IgD-negative memory B cell (primary cell): ENCODE data around the gene C2orf81. TPM values are rescaled to one million over a fixed set of nuclear protein-coding genes. Genes with fewer than 3 reads are reported as not detected.
"Not testable (repeated sequence)": the region's sequence is repeated elsewhere in the genome, so short reads cannot be mapped to it uniquely, and the experiment has no call there.

Experiments
- H3K27ac Mint-ChIP-seq, 3 donors: one replicate each; pipeline ENCODE4 v1.8.0; 2020 to 2022; ENCODE audit warnings: mild to moderate bottlenecking in 3 of 3, mixed read lengths in 3 of 3, moderate library complexity in 1 of 3
- H3K27me3 Mint-ChIP-seq: one replicate; pipeline ENCODE4 v1.8.0; 2021; ENCODE audit warnings: mixed read lengths
- H3K36me3 Mint-ChIP-seq: one replicate; pipeline ENCODE4 v1.8.0; 2020; ENCODE audit warnings: mild to moderate bottlenecking, mixed read lengths
- H3K4me1 Mint-ChIP-seq, 3 donors: one replicate each; pipeline ENCODE4 v1.8.0; 2020 to 2022; ENCODE audit warnings: mixed read lengths in 3 of 3, mild to moderate bottlenecking in 1 of 3
- H3K4me3 Mint-ChIP-seq, 4 donors: one replicate each; pipeline ENCODE4 v1.8.0; 2020 to 2022; ENCODE audit warnings: mild to moderate bottlenecking in 4 of 4, mixed read lengths in 4 of 4, moderate library complexity in 3 of 4
- H3K9me3 Mint-ChIP-seq, 3 donors: one replicate each; pipeline ENCODE4 v1.8.0; 2020 to 2021; ENCODE audit warnings: mixed read lengths in 3 of 3, mild to moderate bottlenecking in 1 of 3
- polyA plus RNA-seq: library from polyadenylated mRNA; unstranded; fragments of 300-500 nt; fragmentation: Illumina TruSeq; gene quantifications from one replicate; pipeline ENCODE4 v1.2.3, GENCODE V29; 2021

Gene C2orf81
- polyA plus RNA-seq, 1 donor from 2014 or later: 5.6 TPM

GRCh38 chr2:74454654-74455511, 33.5 kb upstream of the C2orf81 start, which contains the start of gene INO80B:
INO80B (plus strand) TSS chr2:74455087; CDS start chr2:74455117, 30 bp downstream.
- H3K27ac Mint-ChIP-seq: peak within 1 kb of the TSS; percentile 92 to 99 (median 97)
- H3K4me3 Mint-ChIP-seq: peak within 1 kb of the TSS; percentile 90 to 100 (median 97)
- no peaks in the 10 kb centered on the region for H3K27me3 Mint-ChIP-seq
- H3K4me1 Mint-ChIP-seq: peaks cover 40 to 48% (median 46%) of the 10 kb centered on the region in 3 donors
- H3K9me3 Mint-ChIP-seq: no peaks in the 10 kb centered on the region
- peaks cover 5% of the 10 kb centered on the region for H3K36me3 Mint-ChIP-seq

GRCh38 chr2:74450570-74451190, 29.3 kb upstream of the C2orf81 start:
- no peaks in the 10 kb centered on the region for H3K27me3 Mint-ChIP-seq
- H3K4me3 Mint-ChIP-seq: peak overlapping the region in 2 of 4 donors; percentile 27 to 41
- peaks cover 22 to 25% (median 24%) of the 10 kb centered on the region in 3 donors for H3K4me1 Mint-ChIP-seq
- H3K36me3 Mint-ChIP-seq: peaks cover 5% of the 10 kb centered on the region
- no peak overlapping the region for H3K27ac Mint-ChIP-seq
- H3K9me3 Mint-ChIP-seq: no peaks in the 10 kb centered on the region

GRCh38 chr2:74448771-74449170, 27.4 kb upstream of the C2orf81 start:
- Mint-ChIP-seq H3K36me3 (peaks cover 2% of the 10 kb centered on the region), H3K27me3 (peaks cover 2% of the 10 kb centered on the region), H3K4me1 (peaks cover 11 to 13% (median 11%) of the 10 kb centered on the region in 3 donors), H3K9me3 (peaks cover 0 to 1% (median 0%) of the 10 kb centered on the region in 3 donors), H3K4me3 (no peak overlapping the region), H3K27ac (peak overlapping the region in 1 of 3 donors; percentile 73)

GRCh38 chr2:74447230-74447999, 26.0 kb upstream of the C2orf81 start:
- Mint-ChIP-seq H3K4me1 (peaks cover 3 to 6% (median 3%) of the 10 kb centered on the region in 3 donors), H3K27ac (no peak overlapping the region), H3K36me3 (peaks cover 1% of the 10 kb centered on the region), H3K27me3 (peaks cover 8% of the 10 kb centered on the region), H3K4me3 (no peak overlapping the region), H3K9me3 (peaks cover 0 to 1% (median 0%) of the 10 kb centered on the region in 3 donors)

GRCh38 chr2:74444498-74445318, 23.3 kb upstream of the C2orf81 start:
- Mint-ChIP-seq H3K4me1 (peaks cover 1 to 8% (median 4%) of the 10 kb centered on the region in 3 donors), H3K4me3 (peak overlapping the region in 1 of 4 donors; percentile 10), H3K9me3 (peaks cover 0 to 1% (median 0%) of the 10 kb centered on the region in 3 donors), H3K36me3 (no peaks in the 10 kb centered on the region), H3K27ac (no peak overlapping the region), H3K27me3 (peaks cover 18% of the 10 kb centered on the region)

- peaks cover 18% of the 10 kb centered on the region for H3K27me3 Mint-ChIP-seq
- peaks cover 9 to 12% (median 12%) of the 10 kb centered on the region in 3 donors for H3K4me1 Mint-ChIP-seq
- H3K9me3 Mint-ChIP-seq, H3K36me3 Mint-ChIP-seq, H3K27ac Mint-ChIP-seq: not testable (repeated sequence)
- peak overlapping the region in 3 of 4 donors; percentile 58 to 80 (median 80) for H3K4me3 Mint-ChIP-seq
These were observed 21.3 kb upstream of the C2orf81 start for GRCh38 chr2:74442483-74443297.

- Mint-ChIP-seq H3K9me3 (peaks cover 0 to 1% (median 0%) of the 10 kb centered on the region in 3 donors), H3K4me1 (peaks cover 11 to 17% (median 17%) of the 10 kb centered on the region in 3 donors), H3K27ac (peak within 1 kb of the TSS in 1 of 3 donors; percentile 47), H3K4me3 (peak within 1 kb of the TSS; percentile 80 to 91 (median 83)), H3K27me3 (peaks cover 18% of the 10 kb centered on the region), H3K36me3 (no peaks in the 10 kb centered on the region)
These were observed 20.5 kb upstream of the C2orf81 start, which contains the start of gene RTKN for GRCh38 chr2:74441690-74442482. RTKN (minus strand) TSS chr2:74441937; CDS start chr2:74441816, 121 bp downstream.

GRCh38 chr2:74441170-74441689, 19.8 kb upstream of the C2orf81 start:
- H3K36me3 Mint-ChIP-seq: no peaks in the 10 kb centered on the region
- peak overlapping the region; percentile 32 to 91 (median 83) for H3K4me3 Mint-ChIP-seq
- peaks cover 11 to 18% (median 18%) of the 10 kb centered on the region in 3 donors for H3K4me1 Mint-ChIP-seq
- peaks cover 18% of the 10 kb centered on the region for H3K27me3 Mint-ChIP-seq
- peak overlapping the region in 1 of 3 donors; percentile 47 for H3K27ac Mint-ChIP-seq
- H3K9me3 Mint-ChIP-seq: peaks cover 0 to 1% (median 0%) of the 10 kb centered on the region in 3 donors

GRCh38 chr2:74440378-74441169, 19.2 kb upstream of the C2orf81 start:
- Mint-ChIP-seq H3K4me1 (peaks cover 11 to 18% (median 18%) of the 10 kb centered on the region in 3 donors), H3K27ac (peak overlapping the region in 1 of 3 donors; percentile 47), H3K4me3 (peak overlapping the region; percentile 48 to 91 (median 76)), H3K9me3 (peaks cover 0 to 1% (median 0%) of the 10 kb centered on the region in 3 donors), H3K36me3 (no peaks in the 10 kb centered on the region), H3K27me3 (peaks cover 18% of the 10 kb centered on the region)

GRCh38 chr2:74439803-74440377, 18.5 kb upstream of the C2orf81 start:
- no peak overlapping the region for H3K27ac Mint-ChIP-seq
- no peaks in the 10 kb centered on the region for H3K36me3 Mint-ChIP-seq
- H3K4me3 Mint-ChIP-seq: peak overlapping the region; percentile 48 to 91 (median 76)
- peaks cover 11 to 18% (median 18%) of the 10 kb centered on the region in 3 donors for H3K4me1 Mint-ChIP-seq
- H3K27me3 Mint-ChIP-seq: peaks cover 16% of the 10 kb centered on the region
- no peaks in the 10 kb centered on the region for H3K9me3 Mint-ChIP-seq

- Mint-ChIP-seq H3K4me1 (peaks cover 11 to 18% (median 18%) of the 10 kb centered on the region in 3 donors), H3K27ac (peak overlapping the region in 2 of 3 donors; percentile 11 to 20), H3K27me3 (peaks cover 16% of the 10 kb centered on the region), H3K9me3 (no peaks in the 10 kb centered on the region), H3K4me3 (peak overlapping the region in 3 of 4 donors; percentile 27 to 65 (median 55)), H3K36me3 (no peaks in the 10 kb centered on the region)
These were observed 18.0 kb upstream of the C2orf81 start for GRCh38 chr2:74439373-74439772.
